HEK293 (cell line): ENCODE results near the gene PLXNA2.

Source experiments
- CTCF ChIA-PET: fragments of 350-600 bp; formaldehyde crosslinking; extraction: SDS; loops from one replicate; lab custom pipeline; 2021; ENCODE audit warnings: antibody characterized with exemption; lab: Yijun Ruan, JAX
- POLR2A ChIA-PET: fragments of 300-600 bp; formaldehyde crosslinking; extraction: SDS; loops from one replicate; lab custom pipeline; 2020; ENCODE audit warnings: antibody characterized with exemption, inconsistent platforms; lab: Yijun Ruan, JAX
- H3K27ac ChIP-seq: fragments of 200-500 bp; sonication (Bioruptor generic); 2 replicates; pipeline ENCODE4 v1.5.1; 2014; ENCODE audit warnings: low read depth, low read length, control low read depth, inconsistent platforms; ENCODE audit errors: extremely low read depth
- H3K36me3 ChIP-seq, 2 experiments: fragments of 200-500 bp in 1 of 2; sonication (Bioruptor generic) in 1 of 2; 1 replicate in 1 of 2; 2 replicates in 1 of 2; pipeline ENCODE4 v1.5.1; 2014 to 2017; ENCODE audit warnings: inconsistent platforms in 2 of 2, low read length in 2 of 2; ENCODE audit not compliant: control insufficient read depth in 2 of 2, insufficient read depth in 1 of 2
- H3K4me1 ChIP-seq: fragments of 200-500 bp; sonication (Bioruptor generic); 2 replicates; pipeline ENCODE4 v1.5.1; 2014; ENCODE audit warnings: mild to moderate bottlenecking, low read length, inconsistent platforms; ENCODE audit not compliant: control insufficient read depth, insufficient read depth
- H3K4me3 ChIP-seq: 2 replicates; pipeline ENCODE4 v1.5.1; 2011; ENCODE audit warnings: low read depth, mild to moderate bottlenecking, control low read depth, low read length, moderate library complexity
- H3K9me3 ChIP-seq: fragments of 200-500 bp; sonication (Bioruptor generic); 2 replicates; pipeline ENCODE4 v1.5.1; 2014; ENCODE audit warnings: low read depth, low read length, inconsistent platforms; ENCODE audit not compliant: control insufficient read depth, insufficient read depth
- KLF10 ChIP-seq: fragments of 450-650 bp; IDR thresholded peaks from 2 replicates; pipeline ENCODE4 v1.5.1; 2018; ENCODE audit warnings: missing biosample characterization, mild to moderate bottlenecking, missing genetic modification characterization
- KLF9 ChIP-seq: fragments of 450-650 bp; formaldehyde crosslinking; IDR thresholded peaks from 2 replicates; pipeline ENCODE4 v1.5.1; 2016; ENCODE audit warnings: missing biosample characterization, missing genetic modification characterization, low read depth
- MYNN ChIP-seq: fragments of 450-650 bp; formaldehyde crosslinking; IDR thresholded peaks from 2 replicates; pipeline ENCODE4 v1.5.1; 2016; ENCODE audit warnings: missing biosample characterization, missing genetic modification characterization, borderline replicate concordance
- SETDB1 ChIP-seq: IDR thresholded peaks from one replicate; pipeline ENCODE4 v1.6.1; 2017; ENCODE audit warnings: mild to moderate bottlenecking, low read length, moderate library complexity, mixed read lengths; ENCODE audit not compliant: insufficient read length
- ZBTB48 ChIP-seq: fragments of 450-650 bp; formaldehyde crosslinking; IDR thresholded peaks from 2 replicates; pipeline ENCODE4 v1.5.1; 2016; ENCODE audit warnings: missing biosample characterization, missing genetic modification characterization
- ZNF112 ChIP-seq: fragments of 450-650 bp; formaldehyde crosslinking; IDR thresholded peaks from 2 replicates; pipeline ENCODE4 v1.5.0; 2017; ENCODE audit warnings: missing biosample characterization, missing genetic modification characterization
- ZNF133 ChIP-seq: fragments of 450-650 bp; formaldehyde crosslinking; IDR thresholded peaks from 2 replicates; pipeline ENCODE4 v1.5.1; 2016; ENCODE audit warnings: missing biosample characterization, missing genetic modification characterization
- ZNF155 ChIP-seq: fragments of 450-650 bp; formaldehyde crosslinking; IDR thresholded peaks from 2 replicates; pipeline ENCODE4 v1.5.1; 2016; ENCODE audit warnings: missing biosample characterization, missing genetic modification characterization
- ZNF157 ChIP-seq: fragments of 450-650 bp; formaldehyde crosslinking; IDR thresholded peaks from 2 replicates; pipeline ENCODE4 v1.5.1; 2016; ENCODE audit warnings: missing biosample characterization, missing genetic modification characterization
- ZNF366 ChIP-seq: fragments of 450-650 bp; formaldehyde crosslinking; conservative IDR thresholded peaks from 2 replicates; pipeline ENCODE4 v1.5.1; 2016; ENCODE audit warnings: missing biosample characterization, missing genetic modification characterization
- ZNF37A ChIP-seq: fragments of 450-650 bp; IDR thresholded peaks from 2 replicates; pipeline ENCODE4 v1.5.1; 2018; ENCODE audit warnings: missing biosample characterization, missing genetic modification characterization
- ZNF48 ChIP-seq: fragments of 450-650 bp; formaldehyde crosslinking; IDR thresholded peaks from 2 replicates; pipeline ENCODE4 v1.5.1; 2016; ENCODE audit warnings: missing biosample characterization, missing genetic modification characterization
- ZNF596 ChIP-seq: fragments of 450-650 bp; IDR thresholded peaks from 2 replicates; pipeline ENCODE4 v1.5.0; 2018; ENCODE audit warnings: missing biosample characterization, mild to moderate bottlenecking, missing genetic modification characterization, moderate library complexity
- ZNF670 ChIP-seq: fragments of 450-650 bp; formaldehyde crosslinking; IDR thresholded peaks from 2 replicates; pipeline ENCODE4 v1.5.1; 2016; ENCODE audit warnings: missing biosample characterization, missing genetic modification characterization, low read depth
- ZNF747 ChIP-seq: fragments of 450-650 bp; formaldehyde crosslinking; IDR thresholded peaks from 2 replicates; pipeline ENCODE4 v1.5.1; 2016; ENCODE audit warnings: missing biosample characterization, missing genetic modification characterization
- ZNF768 ChIP-seq: fragments of 450-650 bp; formaldehyde crosslinking; IDR thresholded peaks from 2 replicates; pipeline ENCODE4 v1.5.1; 2018; ENCODE audit warnings: missing biosample characterization, mild to moderate bottlenecking, missing genetic modification characterization
- TF ChIP-seq, protein P1 (sequence below): fragments of 450-650 bp; formaldehyde crosslinking; IDR thresholded peaks from 2 replicates; pipeline ENCODE4 v1.5.1; 2017; ENCODE audit warnings: missing biosample characterization, mild to moderate bottlenecking, missing genetic modification characterization, moderate library complexity
- TF ChIP-seq, protein P2 (sequence below): fragments of 450-650 bp; formaldehyde crosslinking; IDR thresholded peaks from 2 replicates; pipeline ENCODE4 v1.5.1; 2016; ENCODE audit warnings: missing biosample characterization, missing genetic modification characterization, borderline replicate concordance
- TF ChIP-seq, protein P3 (sequence below): fragments of 450-650 bp; formaldehyde crosslinking; IDR thresholded peaks from 2 replicates; pipeline ENCODE4 v1.5.1; 2016; ENCODE audit warnings: missing biosample characterization, missing genetic modification characterization
- TF ChIP-seq, protein P4 (sequence below): fragments of 450-650 bp; formaldehyde crosslinking; IDR thresholded peaks from 2 replicates; pipeline ENCODE4 v1.5.1; 2017; ENCODE audit warnings: missing biosample characterization, missing genetic modification characterization
- TF ChIP-seq, protein P5 (sequence below): fragments of 450-650 bp; formaldehyde crosslinking; IDR thresholded peaks from 2 replicates; pipeline ENCODE4 v1.5.0; 2017; ENCODE audit warnings: missing biosample characterization, missing genetic modification characterization, borderline replicate concordance

Gene PLXNA2

DNA sequence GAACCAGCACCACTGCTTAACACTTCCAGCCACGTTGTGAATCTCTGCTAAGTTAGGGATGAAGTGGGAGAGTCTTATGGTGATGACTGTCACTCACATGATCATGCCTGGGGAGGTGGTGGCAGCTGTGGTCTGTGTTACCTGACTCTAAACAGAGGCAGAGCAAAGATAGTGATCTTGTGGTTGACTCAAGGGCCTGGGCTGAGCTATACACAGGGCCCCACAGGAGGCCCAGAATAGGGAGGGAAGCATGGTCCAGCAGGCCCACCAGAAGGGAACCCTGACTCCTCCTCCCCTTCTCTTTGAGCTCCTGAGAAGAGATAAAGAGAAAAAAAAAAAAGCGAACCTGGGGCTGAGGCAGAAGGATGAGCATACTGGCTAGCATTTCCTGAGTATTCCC is 55.0 kb downstream of the PLXNA2 start (continued):
- TF ChIP-seq, protein P1, sequence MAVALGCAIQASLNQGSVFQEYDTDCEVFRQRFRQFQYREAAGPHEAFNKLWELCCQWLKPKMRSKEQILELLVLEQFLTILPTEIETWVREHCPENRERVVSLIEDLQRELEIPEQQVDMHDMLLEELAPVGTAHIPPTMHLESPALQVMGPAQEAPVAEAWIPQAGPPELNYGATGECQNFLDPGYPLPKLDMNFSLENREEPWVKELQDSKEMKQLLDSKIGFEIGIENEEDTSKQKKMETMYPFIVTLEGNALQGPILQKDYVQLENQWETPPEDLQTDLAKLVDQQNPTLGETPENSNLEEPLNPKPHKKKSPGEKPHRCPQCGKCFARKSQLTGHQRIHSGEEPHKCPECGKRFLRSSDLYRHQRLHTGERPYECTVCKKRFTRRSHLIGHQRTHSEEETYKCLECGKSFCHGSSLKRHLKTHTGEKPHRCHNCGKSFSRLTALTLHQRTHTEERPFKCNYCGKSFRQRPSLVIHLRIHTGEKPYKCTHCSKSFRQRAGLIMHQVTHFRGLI (tag by site-specific recombination), result 0 out of 2 replicates have a peak, but pooled peaks have one; percentile 26
- TF ChIP-seq ZNF37A (tag by site-specific recombination), result no peak
- TF ChIP-seq, protein P2, sequence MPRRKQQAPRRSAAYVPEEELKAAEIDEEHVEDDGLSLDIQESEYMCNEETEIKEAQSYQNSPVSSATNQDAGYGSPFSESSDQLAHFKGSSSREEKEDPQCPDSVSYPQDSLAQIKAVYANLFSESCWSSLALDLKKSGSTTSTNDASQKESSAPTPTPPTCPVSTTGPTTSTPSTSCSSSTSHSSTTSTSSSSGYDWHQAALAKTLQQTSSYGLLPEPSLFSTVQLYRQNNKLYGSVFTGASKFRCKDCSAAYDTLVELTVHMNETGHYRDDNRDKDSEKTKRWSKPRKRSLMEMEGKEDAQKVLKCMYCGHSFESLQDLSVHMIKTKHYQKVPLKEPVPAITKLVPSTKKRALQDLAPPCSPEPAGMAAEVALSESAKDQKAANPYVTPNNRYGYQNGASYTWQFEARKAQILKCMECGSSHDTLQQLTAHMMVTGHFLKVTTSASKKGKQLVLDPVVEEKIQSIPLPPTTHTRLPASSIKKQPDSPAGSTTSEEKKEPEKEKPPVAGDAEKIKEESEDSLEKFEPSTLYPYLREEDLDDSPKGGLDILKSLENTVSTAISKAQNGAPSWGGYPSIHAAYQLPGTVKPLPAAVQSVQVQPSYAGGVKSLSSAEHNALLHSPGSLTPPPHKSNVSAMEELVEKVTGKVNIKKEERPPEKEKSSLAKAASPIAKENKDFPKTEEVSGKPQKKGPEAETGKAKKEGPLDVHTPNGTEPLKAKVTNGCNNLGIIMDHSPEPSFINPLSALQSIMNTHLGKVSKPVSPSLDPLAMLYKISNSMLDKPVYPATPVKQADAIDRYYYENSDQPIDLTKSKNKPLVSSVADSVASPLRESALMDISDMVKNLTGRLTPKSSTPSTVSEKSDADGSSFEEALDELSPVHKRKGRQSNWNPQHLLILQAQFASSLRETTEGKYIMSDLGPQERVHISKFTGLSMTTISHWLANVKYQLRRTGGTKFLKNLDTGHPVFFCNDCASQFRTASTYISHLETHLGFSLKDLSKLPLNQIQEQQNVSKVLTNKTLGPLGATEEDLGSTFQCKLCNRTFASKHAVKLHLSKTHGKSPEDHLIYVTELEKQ (tag by site-specific recombination), result peak; percentile 83; the same call in 1 of the 2 replicates
- TF ChIP-seq ZNF155 (tag by site-specific recombination), result no peak
- TF ChIP-seq ZBTB48 (tag by site-specific recombination), result 0 out of 2 replicates have a peak, but pooled peaks have one; percentile 35
- no peak for TF ChIP-seq ZNF48
- no peak; the same call in 1 of the 2 replicates for TF ChIP-seq KLF10 (tag by site-specific recombination)
- no peak for TF ChIP-seq ZNF112
- no peak for TF ChIP-seq ZNF596 (tag by site-specific recombination)
- TF ChIP-seq MYNN (tag by site-specific recombination), result no peak
- no peak for TF ChIP-seq ZNF747 (tag by site-specific recombination)
- peak; percentile 61 for TF ChIP-seq ZNF366 (tag by site-specific recombination)
- TF ChIP-seq SETDB1, result no peak
- TF ChIP-seq, protein P3, sequence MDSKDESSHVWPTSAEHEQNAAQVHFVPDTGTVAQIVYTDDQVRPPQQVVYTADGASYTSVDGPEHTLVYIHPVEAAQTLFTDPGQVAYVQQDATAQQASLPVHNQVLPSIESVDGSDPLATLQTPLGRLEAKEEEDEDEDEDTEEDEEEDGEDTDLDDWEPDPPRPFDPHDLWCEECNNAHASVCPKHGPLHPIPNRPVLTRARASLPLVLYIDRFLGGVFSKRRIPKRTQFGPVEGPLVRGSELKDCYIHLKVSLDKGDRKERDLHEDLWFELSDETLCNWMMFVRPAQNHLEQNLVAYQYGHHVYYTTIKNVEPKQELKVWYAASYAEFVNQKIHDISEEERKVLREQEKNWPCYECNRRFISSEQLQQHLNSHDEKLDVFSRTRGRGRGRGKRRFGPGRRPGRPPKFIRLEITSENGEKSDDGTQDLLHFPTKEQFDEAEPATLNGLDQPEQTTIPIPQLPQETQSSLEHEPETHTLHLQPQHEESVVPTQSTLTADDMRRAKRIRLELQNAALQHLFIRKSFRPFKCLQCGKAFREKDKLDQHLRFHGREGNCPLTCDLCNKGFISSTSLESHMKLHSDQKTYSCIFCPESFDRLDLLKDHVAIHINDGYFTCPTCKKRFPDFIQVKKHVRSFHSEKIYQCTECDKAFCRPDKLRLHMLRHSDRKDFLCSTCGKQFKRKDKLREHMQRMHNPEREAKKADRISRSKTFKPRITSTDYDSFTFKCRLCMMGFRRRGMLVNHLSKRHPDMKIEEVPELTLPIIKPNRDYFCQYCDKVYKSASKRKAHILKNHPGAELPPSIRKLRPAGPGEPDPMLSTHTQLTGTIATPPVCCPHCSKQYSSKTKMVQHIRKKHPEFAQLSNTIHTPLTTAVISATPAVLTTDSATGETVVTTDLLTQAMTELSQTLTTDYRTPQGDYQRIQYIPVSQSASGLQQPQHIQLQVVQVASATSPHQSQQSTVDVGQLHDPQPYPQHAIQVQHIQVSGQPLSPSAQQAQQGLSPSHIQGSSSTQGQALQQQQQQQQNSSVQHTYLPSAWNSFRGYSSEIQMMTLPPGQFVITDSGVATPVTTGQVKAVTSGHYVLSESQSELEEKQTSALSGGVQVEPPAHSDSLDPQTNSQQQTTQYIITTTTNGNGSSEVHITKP (tag by site-specific recombination), result peak; percentile 41; the same call in 1 of the 2 replicates

DNA sequence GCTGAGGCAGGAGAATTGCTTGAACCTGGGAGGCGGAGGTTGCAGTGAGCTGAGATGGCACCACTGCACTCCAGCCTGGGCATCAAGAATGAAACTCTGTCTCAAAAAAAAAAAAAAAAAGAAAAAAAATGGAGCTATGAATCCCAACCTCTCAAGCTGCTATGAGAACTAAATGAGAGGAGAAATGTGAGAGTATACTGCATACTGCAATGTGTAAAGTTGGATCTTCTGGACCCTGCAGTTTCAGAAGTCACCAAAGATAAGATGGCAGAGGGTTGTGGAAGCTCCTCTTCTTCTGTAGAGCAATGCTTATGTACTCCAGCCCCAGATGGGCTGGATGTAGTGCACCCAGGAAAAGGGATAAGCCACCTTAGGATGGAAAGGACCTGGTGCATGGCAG is 55.6 kb downstream of the PLXNA2 start:
- Histone ChIP-seq H3K9me3 (no peaks in the 10 kb centered on the region), H3K27ac (no peak overlapping the region), H3K36me3 (no peaks in the 10 kb centered on the region), H3K4me3 (no peak overlapping the region)
- CTCF ChIA-PET, result interaction anchor here (0.6 to 1.0 kb wide), 2 partner anchors 55 to 56 kb away, joined by 3 to 4 read pairs; partner anchors contain the start of gene PLXNA2
- TF ChIP-seq ZNF670 (tag by site-specific recombination) (no peak), ZNF133 (no peak), ZNF112 (no peak), ZNF768 (tag by site-specific recombination) (no peak), KLF9 (no peak), ZNF157 (tag by site-specific recombination) (peak; percentile 94)
- TF ChIP-seq, protein P4, sequence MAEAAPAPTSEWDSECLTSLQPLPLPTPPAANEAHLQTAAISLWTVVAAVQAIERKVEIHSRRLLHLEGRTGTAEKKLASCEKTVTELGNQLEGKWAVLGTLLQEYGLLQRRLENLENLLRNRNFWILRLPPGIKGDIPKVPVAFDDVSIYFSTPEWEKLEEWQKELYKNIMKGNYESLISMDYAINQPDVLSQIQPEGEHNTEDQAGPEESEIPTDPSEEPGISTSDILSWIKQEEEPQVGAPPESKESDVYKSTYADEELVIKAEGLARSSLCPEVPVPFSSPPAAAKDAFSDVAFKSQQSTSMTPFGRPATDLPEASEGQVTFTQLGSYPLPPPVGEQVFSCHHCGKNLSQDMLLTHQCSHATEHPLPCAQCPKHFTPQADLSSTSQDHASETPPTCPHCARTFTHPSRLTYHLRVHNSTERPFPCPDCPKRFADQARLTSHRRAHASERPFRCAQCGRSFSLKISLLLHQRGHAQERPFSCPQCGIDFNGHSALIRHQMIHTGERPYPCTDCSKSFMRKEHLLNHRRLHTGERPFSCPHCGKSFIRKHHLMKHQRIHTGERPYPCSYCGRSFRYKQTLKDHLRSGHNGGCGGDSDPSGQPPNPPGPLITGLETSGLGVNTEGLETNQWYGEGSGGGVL (tag by site-specific recombination), result no peak
- TF ChIP-seq, protein P5, sequence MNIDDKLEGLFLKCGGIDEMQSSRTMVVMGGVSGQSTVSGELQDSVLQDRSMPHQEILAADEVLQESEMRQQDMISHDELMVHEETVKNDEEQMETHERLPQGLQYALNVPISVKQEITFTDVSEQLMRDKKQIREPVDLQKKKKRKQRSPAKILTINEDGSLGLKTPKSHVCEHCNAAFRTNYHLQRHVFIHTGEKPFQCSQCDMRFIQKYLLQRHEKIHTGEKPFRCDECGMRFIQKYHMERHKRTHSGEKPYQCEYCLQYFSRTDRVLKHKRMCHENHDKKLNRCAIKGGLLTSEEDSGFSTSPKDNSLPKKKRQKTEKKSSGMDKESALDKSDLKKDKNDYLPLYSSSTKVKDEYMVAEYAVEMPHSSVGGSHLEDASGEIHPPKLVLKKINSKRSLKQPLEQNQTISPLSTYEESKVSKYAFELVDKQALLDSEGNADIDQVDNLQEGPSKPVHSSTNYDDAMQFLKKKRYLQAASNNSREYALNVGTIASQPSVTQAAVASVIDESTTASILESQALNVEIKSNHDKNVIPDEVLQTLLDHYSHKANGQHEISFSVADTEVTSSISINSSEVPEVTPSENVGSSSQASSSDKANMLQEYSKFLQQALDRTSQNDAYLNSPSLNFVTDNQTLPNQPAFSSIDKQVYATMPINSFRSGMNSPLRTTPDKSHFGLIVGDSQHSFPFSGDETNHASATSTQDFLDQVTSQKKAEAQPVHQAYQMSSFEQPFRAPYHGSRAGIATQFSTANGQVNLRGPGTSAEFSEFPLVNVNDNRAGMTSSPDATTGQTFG, result no peak
- TF ChIP-seq, all 188 proteins: peak for 1
- POLR2A ChIA-PET, result interaction anchor here (1.0 kb wide), 1 partner anchor 56 kb away, joined by 4 read pairs; no protein-coding TSS in a partner anchor
- peaks cover 20% of the 10 kb centered on the region for H3K4me1 ChIP-seq
